ENCODE results near the gene SOWAHB.

SOWAHB gene

GRCh38 chr4:76930685-76931084 lies 32.7 kb upstream of the SOWAHB start:
- Histone ChIP-seq H3K27ac (no peak overlapping the region), H3K9me3 (replicated peaks in 1 of 11) (no peaks in the 10 kb centered on the region; a peak in 1 of 22 replicates), H3K36me3 (no peaks in the 10 kb centered on the region), H3K4me3 (no peak overlapping the region), H3K4me2 (no peak overlapping the region), H3K9ac (no peak overlapping the region), H3K4me1 (no peaks in the 10 kb centered on the region), H3K27me3 (no peaks in the 10 kb centered on the region), H4K20me1 (no peaks in the 10 kb centered on the region)
- TF ChIP-seq Cebpa-rat (IDR thresholded peaks at IDR 0.05): no peak

GRCh38 chr4:76926841-76927240 lies 28.9 kb upstream of the SOWAHB start:
- Histone ChIP-seq H3K9ac (no peak overlapping the region), H3K4me2 (no peak overlapping the region), H3K27me3 (no peaks in the 10 kb centered on the region), H3K4me1 (no peaks in the 10 kb centered on the region), H3K27ac (no peak overlapping the region), H4K20me1 (no peaks in the 10 kb centered on the region), H3K9me3 (replicated peaks in 1 of 11) (no peaks in the 10 kb centered on the region), H3K4me3 (no peak overlapping the region), H3K36me3 (no peaks in the 10 kb centered on the region)
- TF ChIP-seq Cebpa-rat (IDR thresholded peaks at IDR 0.05): no peak

GRCh38 chr4:76923619-76924357 lies 25.8 kb upstream of the SOWAHB start:
- no peak overlapping the region for H3K9ac ChIP-seq
- H4K20me1 ChIP-seq: no peaks in the 10 kb centered on the region
- H3K9me3 ChIP-seq (replicated peaks in 1 of 11): 0 out of 22 replicates have a peak, but pooled peaks cover 0 to 5% (median 0%) of the 10 kb centered on the region in 11 experiments
- no peaks in the 10 kb centered on the region for H3K36me3 ChIP-seq
- TF ChIP-seq Cebpa-rat (IDR thresholded peaks at IDR 0.05): no peak
- H3K27ac ChIP-seq: no peak overlapping the region
- no peak overlapping the region; a peak in 1 of 20 replicates for H3K4me3 ChIP-seq
- H3K4me1 ChIP-seq: no peaks in the 10 kb centered on the region
- no peaks in the 10 kb centered on the region for H3K27me3 ChIP-seq
- no peak overlapping the region for H3K4me2 ChIP-seq

- Histone ChIP-seq H3K27me3 (no peaks in the 10 kb centered on the region), H3K4me3 (no peak overlapping the region), H3K9me3 (replicated peaks in 1 of 11) (peaks cover 0 to 6% (median under 1%) of the 10 kb centered on the region in 11 experiments; a peak in 10 of 22 replicates), H3K4me1 (no peaks in the 10 kb centered on the region), H3K36me3 (no peaks in the 10 kb centered on the region), H3K27ac (no peak overlapping the region), H3K4me2 (no peak overlapping the region), H4K20me1 (no peaks in the 10 kb centered on the region), H3K9ac (no peak overlapping the region)
- TF ChIP-seq Cebpa-rat (IDR thresholded peaks at IDR 0.05): no peak
These were observed 22.8 kb upstream of the SOWAHB start for GRCh38 chr4:76920715-76921114.

- Histone ChIP-seq H4K20me1 (no peaks in the 10 kb centered on the region), H3K27me3 (no peaks in the 10 kb centered on the region), H3K4me3 (no peak overlapping the region), H3K9ac (no peak overlapping the region), H3K36me3 (no peaks in the 10 kb centered on the region), H3K27ac (no peak overlapping the region), H3K4me2 (no peak overlapping the region), H3K4me1 (no peaks in the 10 kb centered on the region), H3K9me3 (replicated peaks in 1 of 11) (peaks cover 0 to 1% (median 0%) of the 10 kb centered on the region in 11 experiments; a peak in 4 of 22 replicates)
- no peak for TF ChIP-seq Cebpa-rat (IDR thresholded peaks at IDR 0.05)
These were observed 11.8 kb upstream of the SOWAHB start for GRCh38 chr4:76909711-76910110.

GRCh38 chr4:76905521-76905920 lies 7.6 kb upstream of the SOWAHB start:
- no peak overlapping the region for H3K9ac ChIP-seq
- H4K20me1 ChIP-seq: no peaks in the 10 kb centered on the region
- H3K36me3 ChIP-seq: no peaks in the 10 kb centered on the region
- H3K27ac ChIP-seq: no peak overlapping the region
- H3K4me2 ChIP-seq: no peak overlapping the region
- no peak for TF ChIP-seq Cebpa-rat (IDR thresholded peaks at IDR 0.05)
- H3K4me1 ChIP-seq: no peaks in the 10 kb centered on the region
- H3K27me3 ChIP-seq: no peaks in the 10 kb centered on the region
- peaks cover 0 to 4% (median 0%) of the 10 kb centered on the region in 11 experiments; a peak in 4 of 22 replicates for H3K9me3 ChIP-seq (replicated peaks in 1 of 11)
- no peak overlapping the region for H3K4me3 ChIP-seq

GRCh38 chr4:76904646-76905190 lies 6.8 kb upstream of the SOWAHB start:
- TF ChIP-seq Cebpa-rat (IDR thresholded peaks at IDR 0.05): no peak
- H3K36me3 ChIP-seq: no peaks in the 10 kb centered on the region
- H3K9me3 ChIP-seq (replicated peaks in 1 of 11): peaks cover 0 to 11% (median 6%) of the 10 kb centered on the region in 11 experiments; a peak in 13 of 22 replicates
- H3K4me1 ChIP-seq: no peaks in the 10 kb centered on the region
- peaks cover 2 to 7% (median 5%) of the 10 kb centered on the region in 11 experiments; a peak in 21 of 22 replicates for H3K27me3 ChIP-seq
- no peak overlapping the region for H3K4me2 ChIP-seq
- H3K9ac ChIP-seq: no peak overlapping the region
- H4K20me1 ChIP-seq: no peaks in the 10 kb centered on the region
- no peak overlapping the region for H3K4me3 ChIP-seq
- H3K27ac ChIP-seq: no peak overlapping the region

- no peak for TF ChIP-seq Cebpa-rat (IDR thresholded peaks at IDR 0.05)
- Histone ChIP-seq H3K9ac (no peak overlapping the region), H4K20me1 (no peaks in the 10 kb centered on the region), H3K36me3 (peaks cover 0 to 5% (median 0%) of the 10 kb centered on the region in 11 experiments; a peak in 3 of 22 replicates), H3K27ac (no peak overlapping the region), H3K4me2 (no peak overlapping the region), H3K4me3 (no peak overlapping the region), H3K4me1 (peaks cover 0 to 3% (median 0%) of the 10 kb centered on the region in 10 experiments; a peak in 1 of 20 replicates), H3K27me3 (peaks cover 25 to 31% (median 29%) of the 10 kb centered on the region in 11 experiments), H3K9me3 (replicated peaks in 1 of 11) (peaks cover 21 to 34% (median 29%) of the 10 kb centered on the region in 11 experiments)
These were observed 4.4 kb upstream of the SOWAHB start for GRCh38 chr4:76902233-76902890.

- Histone ChIP-seq H3K27ac (no peak overlapping the region), H3K9me3 (replicated peaks in 1 of 11) (peaks cover 42 to 55% (median 50%) of the 10 kb centered on the region in 11 experiments), H3K36me3 (peaks cover 0 to 10% (median 0%) of the 10 kb centered on the region in 11 experiments; a peak in 3 of 22 replicates), H3K4me2 (no peak overlapping the region), H3K27me3 (peaks cover 45 to 61% (median 56%) of the 10 kb centered on the region in 11 experiments), H4K20me1 (no peaks in the 10 kb centered on the region), H3K4me3 (no peak overlapping the region), H3K9ac (no peak overlapping the region), H3K4me1 (peaks cover 0 to 3% (median 0%) of the 10 kb centered on the region in 10 experiments; a peak in 1 of 20 replicates)
- TF ChIP-seq Cebpa-rat (IDR thresholded peaks at IDR 0.05): no peak
These were observed 1.2 kb upstream of the SOWAHB start for GRCh38 chr4:76898949-76899645.
